NCI-H1436 treated with DMSO at 0.1 percent for 48 hours (cell line): ENCODE data around the gene FNBP1.
"Not testable (repeated sequence)": the region's sequence is repeated elsewhere in the genome, so short reads cannot be mapped to it uniquely, and the experiment has no call there.

Experiments used
- DNase-seq: peaks from one replicate; lab custom pipeline; 2025; lab: John Stamatoyannopoulos, UW

Gene FNBP1

GRCh38 chr9:129991139-129991538, 51.9 kb downstream of the FNBP1 start:
- DNase-seq, result not testable (repeated sequence)

DNA sequence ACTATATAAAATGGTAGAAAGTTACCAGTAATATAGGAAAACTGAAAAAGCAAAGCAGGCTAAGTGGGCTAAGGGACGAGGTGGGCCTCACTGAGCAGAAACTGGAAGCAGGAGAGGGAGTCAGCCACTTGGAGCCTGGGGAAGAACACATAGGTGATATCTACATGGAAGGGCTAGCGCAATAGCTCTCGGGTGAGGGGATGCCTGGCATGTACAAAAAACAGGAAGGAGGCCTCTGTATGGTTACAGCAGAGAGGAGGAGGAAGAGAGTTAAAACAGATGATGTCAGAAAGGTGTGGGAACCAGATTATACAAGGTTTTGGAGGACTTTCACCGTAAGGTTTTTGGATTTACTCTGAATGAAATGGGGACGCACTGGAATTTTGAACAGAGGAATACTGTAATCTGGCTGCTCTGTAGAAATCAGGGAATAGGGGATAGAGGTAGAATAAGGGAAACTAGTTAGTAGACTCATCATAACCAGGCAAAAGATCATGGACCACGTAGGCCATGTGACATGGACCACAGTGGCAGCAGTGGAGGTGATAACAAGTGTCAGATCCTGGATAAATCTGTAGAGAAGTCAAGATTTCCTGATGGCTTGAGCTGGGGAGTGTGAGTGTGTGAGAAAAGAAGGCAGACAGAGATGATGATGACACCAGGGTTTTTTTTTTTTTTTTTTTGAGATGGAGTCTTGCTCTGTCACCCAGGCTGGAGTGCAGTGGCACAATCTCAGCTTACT, 52.5 kb downstream of the FNBP1 start:
- DNase-seq, result no peak

- DNase-seq, result no peak
These were observed 53.2 kb downstream of the FNBP1 start for GRCh38 chr9:129989740-129990139.

DNA sequence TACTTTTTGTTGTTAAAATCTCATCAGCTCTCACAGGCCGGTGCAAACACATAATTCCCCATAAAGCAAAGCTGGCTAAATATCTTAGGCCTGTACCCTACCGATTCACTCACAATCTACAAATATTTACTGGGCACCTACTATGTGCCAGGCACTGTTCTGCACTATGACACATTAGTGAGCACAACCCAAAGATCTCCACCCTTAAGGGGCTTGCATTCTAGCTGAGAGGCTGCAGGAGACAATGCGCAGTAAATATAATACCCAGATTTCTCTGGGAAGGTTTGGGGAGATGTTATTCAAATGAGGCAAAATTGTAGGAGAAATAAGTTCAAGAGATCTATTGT, 53.7 kb downstream of the FNBP1 start:
- no peak for DNase-seq

GRCh38 chr9:129988607-129989361, 54.2 kb downstream of the FNBP1 start:
- DNase-seq, result no peak

- no peak for DNase-seq
These were observed 55.0 kb downstream of the FNBP1 start for GRCh38 chr9:129987941-129988340.

GRCh38 chr9:129987047-129987446, 55.9 kb downstream of the FNBP1 start:
- no peak for DNase-seq

DNA sequence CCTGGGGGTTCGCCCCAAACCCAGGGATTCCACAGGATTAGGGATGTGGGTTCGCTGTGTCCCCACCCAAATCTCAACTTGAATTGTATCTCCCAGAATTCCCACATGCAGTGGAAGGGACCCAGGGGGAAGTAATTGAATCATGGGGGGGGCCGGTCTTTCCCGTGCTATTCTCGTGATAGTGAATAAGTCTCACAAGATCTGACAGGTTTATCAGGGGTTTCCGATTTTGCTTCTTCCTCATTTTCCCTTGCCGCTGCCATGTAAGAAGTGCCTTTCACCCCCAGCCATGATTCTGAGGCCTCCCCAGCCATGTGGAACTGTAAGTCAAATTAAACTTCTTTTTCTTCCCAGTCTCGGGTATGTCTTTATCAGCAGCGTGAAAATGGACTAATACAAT, 58.4 kb downstream of the FNBP1 start:
- not testable (repeated sequence) for DNase-seq

DNA sequence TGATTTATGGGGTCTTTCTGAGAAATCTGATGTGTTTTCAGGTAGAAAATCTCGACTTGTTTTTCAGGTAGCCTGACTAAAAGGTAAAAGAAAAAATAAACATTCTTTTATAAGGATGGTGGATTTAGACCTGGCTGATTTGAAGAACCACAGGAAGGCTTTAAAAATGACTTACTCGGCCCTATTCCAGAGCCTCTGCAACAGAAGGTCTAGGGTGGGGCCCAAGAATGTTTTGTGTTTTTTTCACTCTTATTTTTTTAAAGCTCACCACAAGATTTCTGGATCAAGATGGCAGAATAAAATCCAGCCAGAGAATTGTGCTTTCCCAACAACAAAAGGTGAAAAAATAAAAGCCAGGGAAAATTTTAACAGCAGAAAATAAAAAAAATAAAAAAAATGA, 59.1 kb downstream of the FNBP1 start:
- no peak for DNase-seq

- DNase-seq, result no peak
These were observed 61.6 kb downstream of the FNBP1 start for GRCh38 chr9:129981180-129981907.

DNA sequence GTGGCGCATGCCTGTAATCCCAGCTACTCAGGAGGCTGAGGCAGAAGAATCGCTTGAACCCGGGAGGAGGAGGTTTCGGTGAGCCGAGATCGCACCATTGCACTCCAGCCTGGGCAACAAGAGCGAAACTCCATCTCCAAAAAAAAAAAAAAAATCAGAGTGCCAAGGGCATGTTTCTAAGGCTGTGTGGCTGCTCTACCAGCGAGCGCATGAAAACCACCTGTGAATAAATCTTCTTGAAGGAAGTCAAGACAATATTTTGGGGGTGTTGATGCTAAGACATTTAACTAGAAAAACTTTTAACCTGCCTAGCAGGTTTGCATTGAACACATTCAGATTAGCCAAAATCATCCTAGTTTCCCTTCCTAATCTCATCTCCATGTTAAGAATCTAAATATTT, 62.8 kb downstream of the FNBP1 start:
- DNase-seq, result not testable (repeated sequence)

- no peak for DNase-seq
These were observed 63.8 kb downstream of the FNBP1 start for GRCh38 chr9:129979071-129979745.

DNA sequence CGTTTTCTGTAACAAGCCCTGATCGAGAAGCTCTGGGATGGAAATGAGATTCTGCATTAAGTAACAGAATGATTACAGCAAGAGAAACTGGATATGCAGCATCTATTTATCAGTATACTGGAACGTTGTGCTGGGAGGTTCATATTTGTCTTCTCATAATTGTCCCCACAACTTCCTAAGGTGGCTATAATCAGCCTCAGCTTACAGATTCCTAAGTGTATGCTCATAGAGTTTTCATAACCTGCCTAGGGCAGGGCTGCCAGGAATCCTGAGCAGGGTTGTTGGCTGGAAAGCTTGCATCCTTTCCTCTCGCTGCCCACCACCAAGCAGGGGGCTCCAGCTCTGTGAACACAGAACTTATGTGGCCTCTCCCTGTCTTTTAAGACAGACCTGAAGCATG, 70.2 kb downstream of the FNBP1 start:
- DNase-seq, result no peak

DNA sequence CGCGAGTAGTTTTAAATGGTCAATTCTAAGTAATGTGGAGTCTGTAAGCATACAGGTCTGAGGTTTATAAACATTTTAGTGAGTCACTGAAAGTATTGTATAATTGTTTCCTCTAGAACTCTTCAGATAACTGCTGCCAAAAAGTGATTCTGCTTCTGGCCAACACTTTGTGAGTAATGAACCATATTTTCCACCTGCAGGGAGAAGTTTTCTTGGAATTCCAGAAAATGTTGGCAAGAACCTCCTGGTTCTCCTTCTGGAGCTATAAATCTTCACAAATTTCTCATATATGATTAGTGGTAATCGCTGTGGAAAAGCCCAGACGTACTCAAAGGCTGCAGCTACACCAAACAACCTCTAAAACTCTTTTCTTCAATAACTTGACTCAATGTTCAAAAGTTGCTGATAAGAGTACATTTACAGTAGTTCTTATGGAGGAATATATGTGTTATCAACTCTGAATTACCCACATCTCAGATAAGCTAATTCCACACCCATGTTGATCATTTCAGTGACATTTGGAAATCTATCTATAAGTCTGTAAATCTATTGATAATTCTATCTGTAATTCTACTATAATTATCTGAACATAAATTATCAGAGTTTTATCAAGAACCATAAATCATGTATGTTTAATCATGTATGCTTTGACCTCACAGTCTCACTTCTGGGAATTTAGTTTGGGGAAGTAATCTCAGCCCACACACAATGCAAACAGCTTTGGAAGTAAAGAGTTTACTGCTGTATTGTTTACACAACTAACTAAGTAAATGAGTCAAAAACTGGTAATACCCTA, 74.1 kb downstream of the FNBP1 start:
- DNase-seq, result no peak

GRCh38 chr9:129964901-129965734, 77.9 kb downstream of the FNBP1 start:
- DNase-seq, result no peak

GRCh38 chr9:129962889-129963703, 79.9 kb downstream of the FNBP1 start:
- no peak for DNase-seq

- no peak for DNase-seq
These were observed 80.5 kb downstream of the FNBP1 start for GRCh38 chr9:129962451-129962864.

DNA sequence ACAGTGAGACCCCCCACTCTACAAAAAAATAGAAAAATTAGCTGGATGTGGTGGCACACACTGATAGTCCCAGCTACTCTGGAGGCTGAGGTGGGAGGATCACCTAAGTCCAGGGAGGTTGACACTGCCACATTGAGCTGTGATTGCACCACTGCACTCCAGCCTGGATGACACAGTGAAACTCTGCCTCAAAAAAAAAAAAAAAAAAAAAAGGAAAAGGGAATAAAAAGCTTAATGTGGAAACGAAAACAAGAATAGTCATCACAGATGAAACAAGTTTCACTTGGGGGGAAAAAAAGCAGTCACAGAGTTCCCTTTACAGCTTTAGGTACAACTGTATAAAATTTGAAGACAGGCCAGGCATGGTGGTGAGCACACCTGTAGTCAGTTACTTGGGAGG, 84.2 kb downstream of the FNBP1 start:
- DNase-seq, result no peak

GRCh38 chr9:129954868-129955550, 88.0 kb downstream of the FNBP1 start:
- DNase-seq, result no peak
